ENCODE measurements around the gene ARAP1.

- TF ChIP-seq CTCF (IDR thresholded peaks at IDR 0.05 in 8 of 11, conservative IDR thresholded peaks at IDR 0.05 in 3 of 11) (no peak), POLR2AphosphoS5 (IDR thresholded peaks at IDR 0.05) (peak in 1 of 3 donors; percentile 46)
Measured at GRCh38 chr11:72701466-72701865, 50.7 kb downstream of the ARAP1 start.

All from spleen (tissue), 7 donors.